Tibial artery (tissue), 4 donors: Measurements from ENCODE around the gene BUD23.
"Not testable (repeated sequence)": the region's sequence is repeated elsewhere in the genome, so short reads cannot be mapped to it uniquely, and the experiment has no call there.

ENCODE experiments used
- DNase-seq, 2 donors: peaks; one replicate each; pipeline ENCODE4 v3.0.0-alpha.2; 2019
- H3K27ac ChIP-seq, 2 donors: fragments of 200-600 bp; sonication (generic) in 1 of 2; 1 replicate in 1 of 2; 2 replicates in 1 of 2; pipeline ENCODE4 v1.5.1; 2018 to 2019; ENCODE audit warnings: mild to moderate bottlenecking in 1 of 2
- H3K27me3 ChIP-seq, 2 donors: fragments of 200-600 bp; sonication (generic) in 1 of 2; one replicate each; pipeline versions ENCODE4 v1.5.1 to v1.6.0; 2016 to 2019
- H3K36me3 ChIP-seq, 3 donors: fragments of 200-600 bp; sonication (generic) in 2 of 3; one replicate each; pipeline ENCODE4 v1.5.1; 2016 to 2019; ENCODE audit warnings: mild to moderate bottlenecking in 2 of 3
- H3K4me1 ChIP-seq, 4 donors: fragments of 200-600 bp; sonication (generic) in 2 of 4; 1 replicate in 3 of 4; 2 replicates in 1 of 4; pipeline ENCODE4 v1.5.1; 2016 to 2019
- H3K4me3 ChIP-seq, 2 donors: fragments of 200-600 bp; sonication (generic) in 1 of 2; 1 replicate in 1 of 2; 2 replicates in 1 of 2; pipeline ENCODE4 v1.5.1; 2018 to 2019; ENCODE audit warnings: mild to moderate bottlenecking in 2 of 2
- H3K9me3 ChIP-seq, 3 donors: fragments of 200-600 bp; sonication (generic) in 1 of 3; one replicate each; pipeline ENCODE4 v1.5.1; 2016 to 2019
- CTCF ChIP-seq, 2 experiments: fragments of 200-600 bp in 1 of 2; fragments of 450-650 bp in 1 of 2; IDR thresholded peaks; one replicate each; pipeline ENCODE4 v1.5.1; 2017 to 2019; ENCODE audit warnings: antibody characterized with exemption in 2 of 2, mild to moderate bottlenecking in 1 of 2, moderate library complexity in 1 of 2
- intact Hi-C: fragments of 100-400 bp; cut with DNase I; formaldehyde crosslinking; loops from one replicate; pipeline ENCODE4 v1.15.0; 2023; ENCODE audit warnings: low total_unique reads

BUD23 gene

DNA sequence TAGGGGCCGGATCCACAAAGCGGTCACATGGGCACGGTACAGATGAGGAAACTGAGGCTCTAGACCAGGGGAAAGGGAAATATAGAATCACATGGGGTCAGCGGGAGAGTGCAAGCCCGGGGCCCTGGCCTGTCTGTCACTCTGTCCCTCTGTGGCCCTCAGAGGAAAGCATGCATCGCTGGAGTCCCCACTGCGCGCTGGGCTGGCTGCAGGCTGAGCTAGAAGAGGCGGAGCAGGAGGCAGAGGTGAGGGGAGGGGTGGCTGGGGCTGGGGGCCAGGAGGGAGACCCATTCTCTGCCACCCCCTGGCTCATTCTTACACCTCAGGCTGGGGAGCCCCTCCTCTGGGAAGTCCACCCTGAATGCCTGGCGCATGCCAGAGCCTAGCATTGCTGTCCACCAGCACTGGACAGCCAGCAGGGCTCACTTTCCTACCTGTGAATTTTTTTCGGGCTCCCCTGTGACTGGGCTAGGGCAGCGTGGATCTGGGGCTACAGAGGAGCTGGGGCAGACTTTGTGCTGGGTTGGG is 13.5 kb upstream of the BUD23 start:
- Histone ChIP-seq H3K27me3 (peaks cover 0 to 11% of the 10 kb centered on the region in 2 donors), H3K9me3 (no peaks in the 10 kb centered on the region), H3K4me1 (peaks cover 0 to 19% (median 13%) of the 10 kb centered on the region in 4 donors), H3K36me3 (no peaks in the 10 kb centered on the region), H3K4me3 (no peak overlapping the region), H3K27ac (no peak overlapping the region)
- intact Hi-C loops: loop anchor here (5.0 kb wide), 2 partner anchors 58 to 67 kb away; partner anchors contain the start of gene ABHD11
- DNase-seq: no peak
- no peak for TF ChIP-seq CTCF (IDR thresholded peaks at IDR 0.05)

DNA sequence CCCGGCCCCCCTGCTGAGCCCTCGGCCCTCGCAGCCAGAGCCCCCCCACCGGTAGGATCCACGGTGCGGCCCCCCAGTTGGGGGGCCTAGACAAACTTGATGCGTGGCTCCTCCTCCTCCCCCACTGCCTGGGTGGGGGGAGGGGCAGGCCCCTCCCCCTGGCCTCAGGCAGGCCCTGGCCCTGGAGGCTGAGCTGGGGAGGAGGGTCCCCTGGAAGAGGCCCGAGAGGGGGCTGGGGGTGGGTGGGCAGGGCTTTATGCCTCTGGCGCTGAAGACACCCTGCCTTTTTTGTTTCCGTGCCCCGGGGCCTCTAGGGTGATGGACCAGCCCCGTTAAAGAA is 12.1 kb upstream of the BUD23 start:
- Histone ChIP-seq H3K9me3 (no peaks in the 10 kb centered on the region), H3K4me3 (no peak overlapping the region), H3K27ac (no peak overlapping the region), H3K27me3 (peaks cover 0 to 8% of the 10 kb centered on the region in 2 donors), H3K36me3 (no peaks in the 10 kb centered on the region), H3K4me1 (peaks cover 0 to 16% (median 13%) of the 10 kb centered on the region in 4 donors)
- TF ChIP-seq CTCF (IDR thresholded peaks at IDR 0.05): no peak
- intact Hi-C loops: no loop called here
- no peak for DNase-seq

DNA sequence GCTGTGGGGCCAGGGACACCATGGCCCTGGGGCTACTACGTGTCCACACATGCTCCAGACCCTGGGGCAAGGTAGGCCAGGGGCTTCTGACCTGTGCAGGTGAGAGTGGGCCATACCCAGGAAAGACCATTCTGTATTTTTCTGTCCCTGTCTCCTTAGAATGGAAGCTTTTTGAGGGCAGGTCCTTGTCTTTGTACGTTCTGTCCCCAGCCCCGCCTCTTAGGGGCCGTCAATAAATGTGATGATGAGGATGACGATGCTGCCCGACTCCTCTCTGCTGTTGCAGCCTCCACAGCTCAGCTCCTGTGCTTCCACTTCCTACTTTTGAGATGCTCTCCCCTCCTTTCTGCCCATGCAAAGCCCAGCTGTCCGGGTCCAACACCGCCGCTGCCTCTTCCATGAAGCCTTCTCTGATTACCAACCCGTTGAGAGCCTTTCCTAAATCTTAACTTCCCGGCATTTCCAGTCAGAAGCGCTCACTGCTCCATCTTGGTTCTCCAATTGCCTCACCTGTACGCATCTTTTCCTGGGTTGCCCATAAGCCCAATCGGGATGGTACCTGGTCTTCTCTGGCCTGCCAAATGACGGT is 11.4 kb upstream of the BUD23 start:
- DNase-seq: no peak
- intact Hi-C loops: no loop called here

DNA sequence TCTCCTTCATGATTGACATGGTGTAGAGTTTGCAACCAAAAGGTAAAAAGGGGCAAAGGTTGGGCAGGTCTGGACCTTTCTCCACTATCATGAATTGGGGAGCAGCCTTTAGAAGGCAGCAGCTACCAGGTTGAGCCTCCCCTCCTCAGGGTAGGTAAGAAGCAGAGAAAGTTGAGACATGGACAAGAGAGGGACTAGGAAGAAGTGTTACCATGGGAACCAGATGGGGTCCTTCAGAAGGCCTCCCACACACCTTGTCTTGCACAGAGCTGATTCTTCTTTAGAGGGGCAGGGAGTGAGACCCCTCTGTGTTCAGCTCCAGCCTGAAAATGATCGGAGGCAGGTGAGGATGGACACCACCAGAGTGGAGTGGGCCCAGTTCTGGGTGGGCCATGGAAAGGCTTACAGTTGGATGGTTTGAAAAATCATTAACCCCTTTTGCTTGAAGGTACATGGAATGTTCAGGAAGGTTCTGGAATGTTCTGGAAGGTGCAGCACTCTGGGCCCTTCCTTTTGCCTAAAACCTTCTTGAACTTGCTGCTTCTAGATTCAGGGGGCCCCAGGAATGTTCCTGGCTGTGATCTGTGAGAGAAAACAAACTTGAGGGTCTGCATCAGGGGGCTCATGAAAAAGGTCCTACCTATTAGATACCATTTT is 8.8 kb upstream of the BUD23 start:
- Histone ChIP-seq H3K4me3 (no peak overlapping the region), H3K4me1 (no peaks in the 10 kb centered on the region), H3K27me3 (peaks cover 0 to 5% of the 10 kb centered on the region in 2 donors), H3K36me3 (peaks cover 4 to 21% (median 17%) of the 10 kb centered on the region in 3 donors), H3K27ac (no peak overlapping the region), H3K9me3 (no peaks in the 10 kb centered on the region)
- intact Hi-C loops: no loop called here
- TF ChIP-seq CTCF (IDR thresholded peaks at IDR 0.05): no peak
- DNase-seq: no peak

More for the DNA sequence above, 11.4 kb upstream of the BUD23 start:
- no peaks in the 10 kb centered on the region for H3K9me3 ChIP-seq
- peaks cover 0 to 8% of the 10 kb centered on the region in 2 donors for H3K27me3 ChIP-seq
- no peaks in the 10 kb centered on the region for H3K36me3 ChIP-seq
- no peak for TF ChIP-seq CTCF (IDR thresholded peaks at IDR 0.05)
- no peak overlapping the region for H3K4me3 ChIP-seq
- peaks cover 0 to 16% (median 13%) of the 10 kb centered on the region in 4 donors for H3K4me1 ChIP-seq
- no peak overlapping the region for H3K27ac ChIP-seq

DNA sequence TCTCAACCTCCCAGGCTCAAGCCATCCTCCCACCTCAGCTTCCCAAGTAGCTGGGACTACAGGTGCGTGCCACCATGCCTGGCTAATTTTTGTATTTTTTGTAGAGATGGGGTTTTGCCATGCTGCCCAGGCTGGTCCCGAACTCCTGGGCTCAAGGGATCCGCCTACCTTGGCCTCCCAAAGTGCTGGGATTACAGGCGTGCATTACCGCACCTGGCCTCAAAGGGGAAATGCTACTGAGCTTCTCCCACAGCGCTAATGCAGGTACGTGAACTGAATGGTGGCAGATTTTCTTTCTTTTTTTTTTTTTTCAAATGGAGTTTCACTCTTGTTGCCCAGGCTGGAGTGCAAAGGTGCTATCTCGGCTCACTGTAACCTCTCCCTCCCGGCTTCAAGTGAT is 7.3 kb upstream of the BUD23 start:
- not testable (repeated sequence) for H3K4me1 ChIP-seq, DNase-seq

GRCh38 chr7:73678862-73679261 is 4.5 kb upstream of the BUD23 start:
- TF ChIP-seq CTCF (IDR thresholded peaks at IDR 0.05): no peak
- H3K36me3 ChIP-seq: peaks cover 4 to 24% (median 17%) of the 10 kb centered on the region in 3 donors
- H3K4me1 ChIP-seq: peaks cover 0 to 27% (median 21%) of the 10 kb centered on the region in 4 donors
- no peak for DNase-seq
- no peak overlapping the region for H3K4me3 ChIP-seq
- H3K9me3 ChIP-seq: no peaks in the 10 kb centered on the region
- intact Hi-C loops: no loop called here
- H3K27me3 ChIP-seq: no peaks in the 10 kb centered on the region
- H3K27ac ChIP-seq: no peak overlapping the region

More for the DNA sequence above, 7.3 kb upstream of the BUD23 start:
- peaks cover 4 to 24% (median 17%) of the 10 kb centered on the region in 3 donors for H3K36me3 ChIP-seq
- H3K9me3 ChIP-seq, H3K27me3 ChIP-seq, H3K27ac ChIP-seq, H3K4me3 ChIP-seq, intact Hi-C loops: not testable (repeated sequence)
